Erythroblast (primary cell): ENCODE measurements around the gene CCL17.

Experiments
- GATA1 ChIP-seq: IDR thresholded peaks from 2 replicates; pipeline ENCODE4 v1.6.1; 2011; ENCODE audit warnings: low read depth, mild to moderate bottlenecking, control low read depth, low read length, moderate library complexity
- POLR2A ChIP-seq: IDR thresholded peaks from 2 replicates; pipeline ENCODE4 v1.6.1; 2011; ENCODE audit warnings: mild to moderate bottlenecking, low read length

DNA sequence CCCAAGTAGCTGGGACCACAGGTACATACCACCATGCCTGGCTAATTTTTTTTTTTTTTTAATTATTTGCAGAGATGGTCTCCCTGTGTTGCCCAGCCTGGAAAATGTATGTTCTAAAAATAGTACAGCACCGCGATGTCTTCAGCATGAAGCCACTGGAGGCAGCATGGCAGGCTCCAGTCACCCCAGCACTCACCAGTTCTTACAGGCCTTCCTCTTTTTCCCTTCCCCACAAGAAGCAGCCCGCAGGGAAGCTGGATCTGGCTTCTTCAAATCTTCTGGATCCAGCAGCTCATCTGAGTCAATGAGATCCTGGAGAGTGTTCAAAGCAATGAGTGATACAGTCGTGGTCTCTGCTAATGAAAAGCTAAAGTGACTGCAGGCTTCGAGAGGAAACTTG, 26.4 kb downstream of the CCL17 start:
- TF ChIP-seq POLR2A (no peak), GATA1 (no peak)
